IMR-90 (cell line): ENCODE data around the gene STAT4. TPM values are rescaled to one million over a fixed set of nuclear protein-coding genes. Genes with fewer than 3 reads are reported as not detected.

ENCODE experiments used
- ATAC-seq: fragments of 200-7000 bp; cut with Tn5 transposase; 2 replicates; pipeline ENCODE4 v1.9.1; 2020; ENCODE audit warnings: low read depth, mild to moderate bottlenecking, moderate library complexity
- BruUV-seq: library from RNA; stranded (reverse); fragments of 400-500 nt; replicated peaks from 2 replicates; lab custom pipeline; 2021; lab: Mats Ljungman, UMichigan
- CTCF ChIA-PET: fragments of 300-600 bp; formaldehyde crosslinking; extraction: SDS; loops from one replicate; lab custom pipeline; 2021; ENCODE audit warnings: antibody characterized with exemption; lab: Yijun Ruan, JAX
- POLR2A ChIA-PET: fragments of 300-600 bp; sonication (Branson Sonifier 250); formaldehyde crosslinking; loops from one replicate; lab custom pipeline; 2022; ENCODE audit warnings: antibody characterized with exemption; ENCODE audit not compliant: unreplicated experiment; lab: Charles Lee
- DNase-seq: peaks from one replicate; pipeline ENCODE4 v3.0.0; 2013
- H2AFZ ChIP-seq: replicated peaks from 2 replicates; pipeline ENCODE3; 2013; ENCODE audit warnings: low read length, mild to moderate bottlenecking; ENCODE audit not compliant: poor library complexity
- H2AK5ac ChIP-seq: 2 replicates; pipeline ENCODE4 v1.6.1; 2013; ENCODE audit warnings: low read depth, low read length, inconsistent platforms
- H2AK9ac ChIP-seq: replicated peaks from 2 replicates; pipeline ENCODE3; 2013; ENCODE audit warnings: mild to moderate bottlenecking, low read depth, low read length, moderate library complexity; ENCODE audit not compliant: poor library complexity
- H2BK120ac ChIP-seq: 2 replicates; pipeline ENCODE4 v1.6.1; 2013; ENCODE audit warnings: low read depth, low read length, inconsistent platforms
- H2BK15ac ChIP-seq: 3 replicates; pipeline ENCODE4 v1.6.1; 2013; ENCODE audit warnings: low read depth, low read length, inconsistent platforms
- H2BK20ac ChIP-seq: 2 replicates; pipeline ENCODE4 v1.6.1; 2013; ENCODE audit warnings: low read depth, mild to moderate bottlenecking, inconsistent platforms, low read length, moderate library complexity
- H2BK5ac ChIP-seq: 2 replicates; pipeline ENCODE4 v1.6.1; 2013; ENCODE audit warnings: mild to moderate bottlenecking, low read depth, low read length, inconsistent platforms; ENCODE audit not compliant: poor library complexity, severe bottlenecking
- H3K14ac ChIP-seq: replicated peaks from 2 replicates; pipeline ENCODE4 v1.6.1; 2013; ENCODE audit warnings: low read depth, low read length, inconsistent platforms
- H3K18ac ChIP-seq: 2 replicates; pipeline ENCODE4 v1.6.1; 2013; ENCODE audit warnings: low read depth, low read length, control low read depth
- H3K23ac ChIP-seq: 2 replicates; pipeline ENCODE4 v1.6.1; 2013; ENCODE audit warnings: low read depth, low read length, inconsistent platforms
- H3K27ac ChIP-seq: 2 replicates; pipeline ENCODE4 v1.5.1; 2013; ENCODE audit warnings: mild to moderate bottlenecking, control low read depth, low read length; ENCODE audit not compliant: insufficient read depth
- H3K27me3 ChIP-seq: 2 replicates; pipeline ENCODE4 v1.6.1; 2013; ENCODE audit warnings: low read length; ENCODE audit not compliant: control insufficient read depth, insufficient read depth
- H3K36me3 ChIP-seq: 2 replicates; pipeline ENCODE4 v1.6.1; 2013; ENCODE audit warnings: low read length, mixed read lengths; ENCODE audit not compliant: control insufficient read depth, insufficient read depth
- H3K4ac ChIP-seq: 2 replicates; pipeline ENCODE4 v1.6.1; 2013; ENCODE audit warnings: low read depth, low read length, inconsistent platforms
- H3K4me1 ChIP-seq: 2 replicates; pipeline ENCODE4 v1.6.1; 2013; ENCODE audit warnings: low read length, mixed read lengths; ENCODE audit not compliant: control insufficient read depth, insufficient read depth
- H3K4me2 ChIP-seq: 2 replicates; pipeline ENCODE4 v1.6.1; 2013; ENCODE audit warnings: low read depth, mild to moderate bottlenecking, control low read depth, low read length, moderate library complexity
- H3K4me3 ChIP-seq: 2 replicates; pipeline ENCODE4 v1.5.1; 2013; ENCODE audit warnings: low read depth, mild to moderate bottlenecking, control low read depth, low read length, moderate library complexity; ENCODE audit not compliant: insufficient read depth
- H3K56ac ChIP-seq: 2 replicates; pipeline ENCODE4 v1.6.1; 2013; ENCODE audit warnings: low read length, inconsistent platforms; ENCODE audit not compliant: insufficient read depth; ENCODE audit errors: extremely low read depth
- H3K79me1 ChIP-seq, 2 experiments: 2 replicates each; pipeline ENCODE4 v1.6.1; 2013; ENCODE audit warnings: low read length in 2 of 2, inconsistent platforms in 1 of 2, low read depth in 1 of 2
- H3K9ac ChIP-seq: 2 replicates; pipeline ENCODE4 v1.6.1; 2013; ENCODE audit warnings: low read depth, low read length, control low read depth
- H3K9me1 ChIP-seq: 2 replicates; pipeline ENCODE4 v1.6.1; 2013; ENCODE audit warnings: low read length, inconsistent platforms; ENCODE audit not compliant: insufficient read depth
- H3K9me3 ChIP-seq: 2 replicates; pipeline ENCODE4 v1.6.1; 2013; ENCODE audit warnings: low read length; ENCODE audit not compliant: control insufficient read depth, insufficient read depth
- H4K20me1 ChIP-seq: 2 replicates; pipeline ENCODE4 v1.6.1; 2013; ENCODE audit warnings: low read length, inconsistent platforms; ENCODE audit not compliant: insufficient read depth
- H4K5ac ChIP-seq: 2 replicates; pipeline ENCODE4 v1.6.1; 2013; ENCODE audit warnings: mild to moderate bottlenecking, low read depth, low read length, control low read depth
- H4K8ac ChIP-seq, 2 experiments: 2 replicates each; pipeline ENCODE4 v1.6.1; 2013; ENCODE audit warnings: low read depth in 2 of 2, low read length in 2 of 2, control low read depth in 1 of 2, inconsistent platforms in 1 of 2
- H4K91ac ChIP-seq: 2 replicates; pipeline ENCODE4 v1.6.1; 2013; ENCODE audit warnings: low read depth, low read length, inconsistent platforms; ENCODE audit not compliant: insufficient read depth
- BHLHE40 ChIP-seq: fragments of 150-350 bp; IDR thresholded peaks from 2 replicates; pipeline ENCODE4 v1.6.1; 2016; ENCODE audit warnings: mild to moderate bottlenecking, low read depth, low read length
- CEBPB ChIP-seq: IDR thresholded peaks from 2 replicates; pipeline ENCODE4 v1.6.1; 2012; ENCODE audit warnings: low read depth, low read length, improper control_type of control experiment
- CHD1 ChIP-seq: IDR thresholded peaks from 2 replicates; pipeline ENCODE4 v1.6.1; 2012; ENCODE audit warnings: low read depth, low read length, improper control_type of control experiment
- FOS ChIP-seq: fragments of 150-350 bp; IDR thresholded peaks from 2 replicates; pipeline ENCODE4 v1.6.1; 2016; ENCODE audit warnings: low read depth, low read length
- MAFK ChIP-seq: IDR thresholded peaks from 2 replicates; pipeline ENCODE4 v1.6.1; 2012; ENCODE audit warnings: low read depth, low read length, improper control_type of control experiment
- MAZ ChIP-seq: IDR thresholded peaks from 2 replicates; pipeline ENCODE4 v1.6.1; 2012; ENCODE audit warnings: low read depth, mild to moderate bottlenecking, low read length, improper control_type of control experiment, moderate library complexity, borderline replicate concordance
- NFE2L2 ChIP-seq: fragments of 150-350 bp; IDR thresholded peaks from 2 replicates; pipeline ENCODE4 v1.6.1; 2016; ENCODE audit warnings: low read depth, mild to moderate bottlenecking, low read length
- POLR2A ChIP-seq: IDR thresholded peaks from 2 replicates; pipeline ENCODE4 v1.6.1; 2012; ENCODE audit warnings: mild to moderate bottlenecking, low read depth, low read length
- RAD21 ChIP-seq: IDR thresholded peaks from 2 replicates; pipeline ENCODE4 v1.6.1; 2012; ENCODE audit warnings: low read length, improper control_type of control experiment
- RCOR1 ChIP-seq: IDR thresholded peaks from 2 replicates; pipeline ENCODE4 v1.6.1; 2012; ENCODE audit warnings: mild to moderate bottlenecking, low read length, improper control_type of control experiment; ENCODE audit not compliant: insufficient replicate concordance
- RFX5 ChIP-seq: IDR thresholded peaks from 2 replicates; pipeline ENCODE4 v1.8.0; 2012; ENCODE audit warnings: low read depth, mild to moderate bottlenecking, low read length, moderate library complexity
- SMC3 ChIP-seq: fragments of 150-350 bp; IDR thresholded peaks from 2 replicates; pipeline ENCODE4 v1.6.1; 2016; ENCODE audit warnings: low read depth, mild to moderate bottlenecking, antibody characterized with exemption, low read length, moderate library complexity
- WGBS, 2 experiments: methylation state at CpG; one replicate each; pipeline versions ENCODE4 v1.1.5 to v1.1.7; 2013; ENCODE audit warnings: missing lambda C conversion rate in 2 of 2; ENCODE audit not compliant: insufficient read length in 1 of 2; ENCODE audit errors: extremely low coverage in 2 of 2; 5-methylcytosine and 5-hydroxymethylcytosine counted together
- dilution Hi-C: fragments of 300-500 bp; cut with HindIII; formaldehyde crosslinking; loops from one replicate; pipeline ENCODE4 v1.14.3; 2018; ENCODE audit warnings: low sequenced_read_pairs; ENCODE audit not compliant: unreplicated experiment
- in situ Hi-C: fragments of 300-500 bp; cut with MboI; formaldehyde crosslinking; loops from 3 replicates; pipeline ENCODE4 v1.14.3; 2019; ENCODE audit warnings: low sequenced_read_pairs, inconsistent platforms, mixed read lengths
- intact Hi-C: fragments of 100-400 bp; cut with micrococcal nuclease; formaldehyde crosslinking; loops from 2 replicates; pipeline ENCODE4 v1.10.0; 2022
- polyA plus RNA-seq, 3 experiments: library from polyadenylated mRNA; depleted of rRNA; stranded (reverse); fragments of >200 nt; gene quantifications; 2 replicates each; pipeline ENCODE4 v1.2.3, GENCODE V29; 2012; ENCODE audit warnings: low replicate concordance in 1 of 3
- total RNA-seq: library from RNA; depleted of rRNA; stranded (reverse); fragments of >200 nt; gene quantifications from 2 replicates; pipeline ENCODE4 v1.2.3, GENCODE V29; 2012
- TF ChIP-seq, protein P1 (sequence below): conservative IDR thresholded peaks from 2 replicates; pipeline ENCODE4 v1.5.1; 2012; ENCODE audit warnings: mild to moderate bottlenecking, low read depth, low read length, improper control_type of control experiment
- TF ChIP-seq, protein P2 (sequence below): fragments of 150-350 bp; IDR thresholded peaks from 2 replicates; pipeline ENCODE4 v1.6.1; 2016; ENCODE audit warnings: low read depth, mild to moderate bottlenecking, low read length, moderate library complexity, borderline replicate concordance

The STAT4 gene
- total and polyA plus RNA-seq, 2 of the 4 experiments (the other 2 are of a cell fraction) = 0.36 to 0.48 TPM

DNA sequence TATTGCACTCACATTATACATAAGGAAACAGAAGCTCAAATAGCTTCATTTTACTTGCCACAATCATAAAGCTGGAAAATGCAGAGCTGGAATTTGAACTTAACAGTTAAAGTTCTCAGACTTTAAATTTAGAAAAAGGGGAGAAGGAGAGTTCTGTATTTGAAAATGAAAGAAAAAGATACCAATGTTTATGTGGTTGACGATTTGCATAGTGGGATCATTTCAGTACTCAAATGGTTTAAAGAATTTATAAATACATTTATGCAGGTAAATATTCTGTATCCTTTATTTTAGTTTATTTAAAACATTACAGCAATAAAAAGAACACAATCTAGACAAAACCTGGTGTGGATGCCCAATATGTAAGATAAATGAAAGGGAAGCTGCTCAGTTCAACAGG is 25.5 kb upstream of the STAT4 start:
- H3K4ac ChIP-seq = no peak overlapping the region
- dilution Hi-C loops = no loop called here

More for the DNA sequence above, 25.5 kb upstream of the STAT4 start:
- Histone ChIP-seq H3K4me2 (no peak overlapping the region), H2BK15ac (no peak overlapping the region), H3K9me1 (peaks cover 4% of the 10 kb centered on the region), H3K79me1 (no peaks in the 10 kb centered on the region; a peak in 1 of 4 replicates), H2AFZ (no peak overlapping the region), H3K18ac (no peak overlapping the region), H2BK120ac (no peak overlapping the region), H3K23ac (no peak overlapping the region), H2AK9ac (no peak overlapping the region), H3K4me1 (peaks cover 16% of the 10 kb centered on the region), H3K9ac (no peak overlapping the region), H2AK5ac (no peak overlapping the region), H3K36me3 (no peaks in the 10 kb centered on the region), H3K14ac (no peak overlapping the region), H3K27me3 (no peaks in the 10 kb centered on the region), H3K4me3 (no peak overlapping the region), H3K27ac (no peak overlapping the region), H4K91ac (no peak overlapping the region), H3K56ac (no peak overlapping the region), H4K8ac (no peak overlapping the region), H4K20me1 (no peaks in the 10 kb centered on the region), H2BK5ac (no peak overlapping the region), H4K5ac (no peak overlapping the region), H2BK20ac (no peak overlapping the region), H3K9me3 (no peaks in the 10 kb centered on the region)
- no TSS peak for BruUV-seq
- ChIA-PET POLR2A (no interaction called here), CTCF (interaction anchor here (0.6 to 1.3 kb wide), 3 partner anchors 42 to 1891 kb away, joined by 3 read pairs; no protein-coding TSS in a partner anchor)
- no peak for ATAC-seq
- no CpG with 5 or more reads among the region's 1 CpG for WGBS, 2 experiments
- in situ Hi-C loops = no loop called here
- no peak for TF ChIP-seq RCOR1
- TF ChIP-seq, protein P1, sequence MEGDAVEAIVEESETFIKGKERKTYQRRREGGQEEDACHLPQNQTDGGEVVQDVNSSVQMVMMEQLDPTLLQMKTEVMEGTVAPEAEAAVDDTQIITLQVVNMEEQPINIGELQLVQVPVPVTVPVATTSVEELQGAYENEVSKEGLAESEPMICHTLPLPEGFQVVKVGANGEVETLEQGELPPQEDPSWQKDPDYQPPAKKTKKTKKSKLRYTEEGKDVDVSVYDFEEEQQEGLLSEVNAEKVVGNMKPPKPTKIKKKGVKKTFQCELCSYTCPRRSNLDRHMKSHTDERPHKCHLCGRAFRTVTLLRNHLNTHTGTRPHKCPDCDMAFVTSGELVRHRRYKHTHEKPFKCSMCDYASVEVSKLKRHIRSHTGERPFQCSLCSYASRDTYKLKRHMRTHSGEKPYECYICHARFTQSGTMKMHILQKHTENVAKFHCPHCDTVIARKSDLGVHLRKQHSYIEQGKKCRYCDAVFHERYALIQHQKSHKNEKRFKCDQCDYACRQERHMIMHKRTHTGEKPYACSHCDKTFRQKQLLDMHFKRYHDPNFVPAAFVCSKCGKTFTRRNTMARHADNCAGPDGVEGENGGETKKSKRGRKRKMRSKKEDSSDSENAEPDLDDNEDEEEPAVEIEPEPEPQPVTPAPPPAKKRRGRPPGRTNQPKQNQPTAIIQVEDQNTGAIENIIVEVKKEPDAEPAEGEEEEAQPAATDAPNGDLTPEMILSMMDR = no peak
- TF ChIP-seq SMC3 = no peak
- TF ChIP-seq, protein P2, sequence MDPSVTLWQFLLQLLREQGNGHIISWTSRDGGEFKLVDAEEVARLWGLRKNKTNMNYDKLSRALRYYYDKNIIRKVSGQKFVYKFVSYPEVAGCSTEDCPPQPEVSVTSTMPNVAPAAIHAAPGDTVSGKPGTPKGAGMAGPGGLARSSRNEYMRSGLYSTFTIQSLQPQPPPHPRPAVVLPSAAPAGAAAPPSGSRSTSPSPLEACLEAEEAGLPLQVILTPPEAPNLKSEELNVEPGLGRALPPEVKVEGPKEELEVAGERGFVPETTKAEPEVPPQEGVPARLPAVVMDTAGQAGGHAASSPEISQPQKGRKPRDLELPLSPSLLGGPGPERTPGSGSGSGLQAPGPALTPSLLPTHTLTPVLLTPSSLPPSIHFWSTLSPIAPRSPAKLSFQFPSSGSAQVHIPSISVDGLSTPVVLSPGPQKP = no peak
- no peak for TF ChIP-seq MAZ
- no peak for TF ChIP-seq POLR2A
- TF ChIP-seq RFX5 = no peak
- TF ChIP-seq BHLHE40 = no peak
- no peak for TF ChIP-seq FOS
- no peak for TF ChIP-seq CHD1
- TF ChIP-seq NFE2L2 = no peak
- no peak for TF ChIP-seq MAFK
- TF ChIP-seq CEBPB = no peak
- TF ChIP-seq RAD21 = no peak
- no peak for DNase-seq
- intact Hi-C loops = no loop called here
